WTC11 (cell line): Measurements from ENCODE around the gene SKAP1. TPM values are rescaled to one million over a fixed set of nuclear protein-coding genes. Genes with fewer than 3 reads are reported as not detected.

ENCODE experiments used
- ATAC-seq: fragments of 200-7000 bp; cut with Tn5 transposase; 2 replicates; pipeline ENCODE4 v1.10.0; 2021; ENCODE audit warnings: mild to moderate bottlenecking, moderate library complexity
- CTCF ChIA-PET: fragments of 300-600 bp; sonication (Branson Sonifier 250); formaldehyde crosslinking; loops from one replicate; lab custom pipeline; 2021; ENCODE audit warnings: antibody characterized with exemption; lab: Charles Lee
- POLR2A ChIA-PET: fragments of 350-600 bp; sonication (Branson Sonifier 250); formaldehyde crosslinking; loops from one replicate; lab custom pipeline; 2021; ENCODE audit warnings: antibody characterized with exemption; lab: Charles Lee
- DNase-seq: peaks from one replicate; pipeline ENCODE4 v3.0.0; 2021; ENCODE audit warnings: low spot score
- H3K27ac Mint-ChIP-seq: 2 replicates; pipeline ENCODE4 v1.8.0; 2021; ENCODE audit warnings: mixed read lengths
- H3K27me3 Mint-ChIP-seq: 2 replicates; pipeline ENCODE4 v1.8.0; 2021; ENCODE audit warnings: low read depth, mild to moderate bottlenecking, moderate library complexity, mixed read lengths
- H3K36me3 Mint-ChIP-seq: 2 replicates; pipeline ENCODE4 v1.8.0; 2021; ENCODE audit warnings: mixed read lengths
- H3K4me1 Mint-ChIP-seq: 2 replicates; pipeline ENCODE4 v1.8.0; 2022; ENCODE audit warnings: mixed read lengths
- H3K4me3 Mint-ChIP-seq: 2 replicates; pipeline ENCODE4 v1.8.0; 2021; ENCODE audit warnings: mild to moderate bottlenecking, moderate library complexity, mixed read lengths
- H3K9me3 Mint-ChIP-seq: 2 replicates; pipeline ENCODE4 v1.8.0; 2021; ENCODE audit warnings: mixed read lengths
- ATF1 ChIP-seq: sonication (generic); formaldehyde crosslinking; IDR thresholded peaks from 2 replicates; pipeline ENCODE4 v1.8.1; 2023; ENCODE audit warnings: mild to moderate bottlenecking, moderate library complexity, missing genetic modification reagents
- CBFB ChIP-seq: sonication (generic); formaldehyde crosslinking; IDR thresholded peaks from 2 replicates; pipeline ENCODE4 v1.8.1; 2022; ENCODE audit warnings: mild to moderate bottlenecking, low read depth, missing genetic modification reagents
- HMGA2 ChIP-seq: fragments of 250-450 bp; sonication (Bioruptor Pico); IDR thresholded peaks from 2 replicates; pipeline ENCODE4 v1.4.0; 2021; ENCODE audit warnings: mild to moderate bottlenecking, moderate library complexity
- MYBL2 ChIP-seq: sonication (generic); formaldehyde crosslinking; IDR thresholded peaks from 2 replicates; pipeline ENCODE4 v1.8.1; 2023; ENCODE audit warnings: mild to moderate bottlenecking, moderate library complexity, missing genetic modification reagents
- NR3C1 ChIP-seq: sonication (generic); formaldehyde crosslinking; conservative IDR thresholded peaks from 2 replicates; pipeline ENCODE4 v1.8.1; 2023; ENCODE audit warnings: low read depth, mild to moderate bottlenecking, missing genetic modification reagents
- SMAD3 ChIP-seq: sonication (generic); formaldehyde crosslinking; IDR thresholded peaks from 2 replicates; pipeline ENCODE4 v1.8.0; 2022; ENCODE audit warnings: missing genetic modification reagents, mild to moderate bottlenecking, borderline replicate concordance
- SOX15 ChIP-seq: fragments of 250-450 bp; sonication (Bioruptor Pico); IDR thresholded peaks from 2 replicates; pipeline ENCODE4 v1.9.0; 2021; ENCODE audit warnings: mild to moderate bottlenecking
- ZNF396 ChIP-seq: fragments of 250-450 bp; sonication (Bioruptor Pico); IDR thresholded peaks from 2 replicates; pipeline ENCODE4 v1.8.0; 2021; ENCODE audit warnings: mild to moderate bottlenecking, moderate library complexity, borderline replicate concordance
- total RNA-seq: library from RNA; stranded (reverse); gene quantifications from 3 replicates; pipeline ENCODE4 v1.2.3, GENCODE V29; 2021
- TF ChIP-seq, protein P1 (sequence below): sonication (generic); formaldehyde crosslinking; IDR thresholded peaks from 2 replicates; pipeline ENCODE4 v1.8.0; 2023; ENCODE audit warnings: mild to moderate bottlenecking, missing genetic modification reagents
- TF ChIP-seq, protein P2 (sequence below): fragments of 250-450 bp; sonication (Bioruptor Pico); IDR thresholded peaks from 2 replicates; pipeline ENCODE4 v2.1.2; 2022; ENCODE audit warnings: mild to moderate bottlenecking, moderate library complexity
- TF ChIP-seq, protein P3 (sequence below): fragments of 250-450 bp; sonication (Bioruptor Pico); IDR thresholded peaks from 2 replicates; pipeline ENCODE4 v1.9.0; 2021; ENCODE audit warnings: mild to moderate bottlenecking
- TF ChIP-seq, protein P4 (sequence below): sonication (generic); formaldehyde crosslinking; IDR thresholded peaks from 2 replicates; pipeline ENCODE4 v1.8.0; 2022; ENCODE audit warnings: mild to moderate bottlenecking, missing genetic modification reagents
- TF ChIP-seq, protein P5 (sequence below): sonication (generic); formaldehyde crosslinking; IDR thresholded peaks from 2 replicates; pipeline ENCODE4 v1.8.1; 2023; ENCODE audit warnings: mild to moderate bottlenecking, missing genetic modification reagents, moderate library complexity
- TF ChIP-seq, protein P6 (sequence below): fragments of 250-450 bp; sonication (Bioruptor Pico); IDR thresholded peaks from 2 replicates; pipeline ENCODE4 v1.9.0; 2021; ENCODE audit warnings: mild to moderate bottlenecking
- TF ChIP-seq, protein P7 (sequence below): sonication (generic); formaldehyde crosslinking; IDR thresholded peaks from 2 replicates; pipeline ENCODE4 v1.8.1; 2023; ENCODE audit warnings: mild to moderate bottlenecking, missing genetic modification reagents, borderline replicate concordance

SKAP1 gene
- total RNA-seq, 1 experiment from 2014 or later: not detected

DNA sequence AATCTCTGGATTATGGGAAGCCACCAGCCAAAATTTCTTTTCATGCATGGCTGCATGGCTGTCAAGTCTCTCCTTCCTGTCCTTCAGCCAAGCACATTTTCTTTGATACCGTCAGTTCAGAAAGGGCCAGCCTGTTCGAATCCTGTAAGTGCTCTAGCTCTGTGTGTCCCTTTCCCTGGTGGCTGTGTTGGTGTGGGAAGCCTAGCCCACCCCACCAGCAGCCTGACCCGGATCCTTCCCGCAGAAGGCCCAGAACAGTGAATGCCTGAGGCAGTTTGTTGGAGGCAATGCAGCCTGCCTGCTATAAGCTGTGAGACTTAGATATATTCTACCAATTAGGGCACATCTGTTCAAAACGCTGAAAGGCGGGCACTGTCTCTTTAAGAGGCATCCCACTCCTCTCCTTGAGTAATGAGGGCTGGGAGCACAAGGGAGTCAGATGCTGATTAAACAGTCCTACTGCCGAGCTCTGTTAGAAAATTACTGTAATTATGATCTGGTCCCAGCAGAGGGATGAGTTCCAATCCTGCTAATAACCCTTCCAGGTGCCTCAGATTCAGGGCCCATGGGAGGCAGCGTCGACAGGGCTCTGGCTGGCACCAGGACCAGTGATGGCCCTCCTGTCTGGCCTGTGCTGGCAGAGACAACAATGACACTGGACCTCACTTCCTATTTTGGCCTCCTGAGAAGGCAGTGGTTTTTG is 304.0 kb downstream of the SKAP1 start (continued):
- TF ChIP-seq, protein P1, sequence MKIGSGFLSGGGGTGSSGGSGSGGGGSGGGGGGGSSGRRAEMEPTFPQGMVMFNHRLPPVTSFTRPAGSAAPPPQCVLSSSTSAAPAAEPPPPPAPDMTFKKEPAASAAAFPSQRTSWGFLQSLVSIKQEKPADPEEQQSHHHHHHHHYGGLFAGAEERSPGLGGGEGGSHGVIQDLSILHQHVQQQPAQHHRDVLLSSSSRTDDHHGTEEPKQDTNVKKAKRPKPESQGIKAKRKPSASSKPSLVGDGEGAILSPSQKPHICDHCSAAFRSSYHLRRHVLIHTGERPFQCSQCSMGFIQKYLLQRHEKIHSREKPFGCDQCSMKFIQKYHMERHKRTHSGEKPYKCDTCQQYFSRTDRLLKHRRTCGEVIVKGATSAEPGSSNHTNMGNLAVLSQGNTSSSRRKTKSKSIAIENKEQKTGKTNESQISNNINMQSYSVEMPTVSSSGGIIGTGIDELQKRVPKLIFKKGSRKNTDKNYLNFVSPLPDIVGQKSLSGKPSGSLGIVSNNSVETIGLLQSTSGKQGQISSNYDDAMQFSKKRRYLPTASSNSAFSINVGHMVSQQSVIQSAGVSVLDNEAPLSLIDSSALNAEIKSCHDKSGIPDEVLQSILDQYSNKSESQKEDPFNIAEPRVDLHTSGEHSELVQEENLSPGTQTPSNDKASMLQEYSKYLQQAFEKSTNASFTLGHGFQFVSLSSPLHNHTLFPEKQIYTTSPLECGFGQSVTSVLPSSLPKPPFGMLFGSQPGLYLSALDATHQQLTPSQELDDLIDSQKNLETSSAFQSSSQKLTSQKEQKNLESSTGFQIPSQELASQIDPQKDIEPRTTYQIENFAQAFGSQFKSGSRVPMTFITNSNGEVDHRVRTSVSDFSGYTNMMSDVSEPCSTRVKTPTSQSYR: no peak

DNA sequence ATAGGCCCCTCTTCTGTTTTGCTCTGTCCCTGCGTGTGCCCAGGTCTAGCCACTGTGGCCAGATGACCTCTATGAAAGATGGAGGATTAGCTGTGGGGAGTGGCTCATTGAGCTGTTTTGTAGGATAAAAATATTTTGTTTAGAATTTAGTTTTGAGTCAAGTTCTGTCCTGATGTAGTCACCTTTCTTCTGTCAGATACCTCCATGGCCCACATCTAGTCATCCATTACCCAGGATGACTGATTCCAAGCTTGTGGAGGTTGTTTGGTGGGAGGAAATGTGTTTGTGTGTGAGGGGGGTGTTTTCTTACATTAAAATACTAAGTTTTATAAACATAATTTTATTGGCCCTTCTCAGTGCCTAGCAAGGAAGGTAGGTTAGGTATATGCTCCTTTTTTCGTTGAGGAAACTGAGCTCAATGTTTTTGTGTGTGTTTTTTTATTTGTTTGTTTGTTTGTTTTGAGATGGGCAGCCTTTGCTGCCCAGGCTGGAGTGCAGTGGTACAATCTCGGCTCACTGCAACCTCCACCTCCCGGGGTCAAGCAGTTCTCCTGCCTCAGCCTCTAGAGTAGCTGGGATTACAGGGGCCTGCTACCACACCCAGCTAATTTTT is 306.1 kb downstream of the SKAP1 start:
- no peak for DNase-seq
- H3K4me3 Mint-ChIP-seq: no peak overlapping the region
- no peak for ATAC-seq
- TF ChIP-seq MYBL2 (CRISPR knock-in tag) (no peak), ATF1 (no peak), CBFB (no peak), SMAD3 (CRISPR knock-in tag) (no peak), HMGA2 (no peak), NR3C1 (CRISPR knock-in tag) (no peak), SOX15 (CRISPR knock-in tag) (no peak), ZNF396 (no peak)
- TF ChIP-seq, protein P2, sequence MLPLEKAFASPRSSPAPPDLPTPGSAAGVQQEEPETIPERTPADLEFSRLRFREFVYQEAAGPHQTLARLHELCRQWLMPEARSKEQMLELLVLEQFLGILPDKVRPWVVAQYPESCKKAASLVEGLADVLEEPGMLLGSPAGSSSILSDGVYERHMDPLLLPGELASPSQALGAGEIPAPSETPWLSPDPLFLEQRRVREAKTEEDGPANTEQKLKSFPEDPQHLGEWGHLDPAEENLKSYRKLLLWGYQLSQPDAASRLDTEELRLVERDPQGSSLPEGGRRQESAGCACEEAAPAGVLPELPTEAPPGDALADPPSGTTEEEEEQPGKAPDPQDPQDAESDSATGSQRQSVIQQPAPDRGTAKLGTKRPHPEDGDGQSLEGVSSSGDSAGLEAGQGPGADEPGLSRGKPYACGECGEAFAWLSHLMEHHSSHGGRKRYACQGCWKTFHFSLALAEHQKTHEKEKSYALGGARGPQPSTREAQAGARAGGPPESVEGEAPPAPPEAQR (CRISPR knock-in tag): no peak
- TF ChIP-seq, protein P3, sequence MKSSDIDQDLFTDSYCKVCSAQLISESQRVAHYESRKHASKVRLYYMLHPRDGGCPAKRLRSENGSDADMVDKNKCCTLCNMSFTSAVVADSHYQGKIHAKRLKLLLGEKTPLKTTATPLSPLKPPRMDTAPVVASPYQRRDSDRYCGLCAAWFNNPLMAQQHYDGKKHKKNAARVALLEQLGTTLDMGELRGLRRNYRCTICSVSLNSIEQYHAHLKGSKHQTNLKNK (CRISPR knock-in tag): no peak
- TF ChIP-seq, protein P4, sequence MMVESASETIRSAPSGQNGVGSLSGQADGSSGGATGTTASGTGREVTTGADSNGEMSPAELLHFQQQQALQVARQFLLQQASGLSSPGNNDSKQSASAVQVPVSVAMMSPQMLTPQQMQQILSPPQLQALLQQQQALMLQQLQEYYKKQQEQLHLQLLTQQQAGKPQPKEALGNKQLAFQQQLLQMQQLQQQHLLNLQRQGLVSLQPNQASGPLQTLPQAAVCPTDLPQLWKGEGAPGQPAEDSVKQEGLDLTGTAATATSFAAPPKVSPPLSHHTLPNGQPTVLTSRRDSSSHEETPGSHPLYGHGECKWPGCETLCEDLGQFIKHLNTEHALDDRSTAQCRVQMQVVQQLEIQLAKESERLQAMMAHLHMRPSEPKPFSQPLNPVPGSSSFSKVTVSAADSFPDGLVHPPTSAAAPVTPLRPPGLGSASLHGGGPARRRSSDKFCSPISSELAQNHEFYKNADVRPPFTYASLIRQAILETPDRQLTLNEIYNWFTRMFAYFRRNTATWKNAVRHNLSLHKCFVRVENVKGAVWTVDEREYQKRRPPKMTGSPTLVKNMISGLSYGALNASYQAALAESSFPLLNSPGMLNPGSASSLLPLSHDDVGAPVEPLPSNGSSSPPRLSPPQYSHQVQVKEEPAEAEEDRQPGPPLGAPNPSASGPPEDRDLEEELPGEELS: no peak
- TF ChIP-seq, protein P1: no peak
- TF ChIP-seq, protein P5, sequence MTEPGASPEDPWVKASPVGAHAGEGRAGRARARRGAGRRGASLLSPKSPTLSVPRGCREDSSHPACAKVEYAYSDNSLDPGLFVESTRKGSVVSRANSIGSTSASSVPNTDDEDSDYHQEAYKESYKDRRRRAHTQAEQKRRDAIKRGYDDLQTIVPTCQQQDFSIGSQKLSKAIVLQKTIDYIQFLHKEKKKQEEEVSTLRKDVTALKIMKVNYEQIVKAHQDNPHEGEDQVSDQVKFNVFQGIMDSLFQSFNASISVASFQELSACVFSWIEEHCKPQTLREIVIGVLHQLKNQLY: no peak
- TF ChIP-seq, protein P6, sequence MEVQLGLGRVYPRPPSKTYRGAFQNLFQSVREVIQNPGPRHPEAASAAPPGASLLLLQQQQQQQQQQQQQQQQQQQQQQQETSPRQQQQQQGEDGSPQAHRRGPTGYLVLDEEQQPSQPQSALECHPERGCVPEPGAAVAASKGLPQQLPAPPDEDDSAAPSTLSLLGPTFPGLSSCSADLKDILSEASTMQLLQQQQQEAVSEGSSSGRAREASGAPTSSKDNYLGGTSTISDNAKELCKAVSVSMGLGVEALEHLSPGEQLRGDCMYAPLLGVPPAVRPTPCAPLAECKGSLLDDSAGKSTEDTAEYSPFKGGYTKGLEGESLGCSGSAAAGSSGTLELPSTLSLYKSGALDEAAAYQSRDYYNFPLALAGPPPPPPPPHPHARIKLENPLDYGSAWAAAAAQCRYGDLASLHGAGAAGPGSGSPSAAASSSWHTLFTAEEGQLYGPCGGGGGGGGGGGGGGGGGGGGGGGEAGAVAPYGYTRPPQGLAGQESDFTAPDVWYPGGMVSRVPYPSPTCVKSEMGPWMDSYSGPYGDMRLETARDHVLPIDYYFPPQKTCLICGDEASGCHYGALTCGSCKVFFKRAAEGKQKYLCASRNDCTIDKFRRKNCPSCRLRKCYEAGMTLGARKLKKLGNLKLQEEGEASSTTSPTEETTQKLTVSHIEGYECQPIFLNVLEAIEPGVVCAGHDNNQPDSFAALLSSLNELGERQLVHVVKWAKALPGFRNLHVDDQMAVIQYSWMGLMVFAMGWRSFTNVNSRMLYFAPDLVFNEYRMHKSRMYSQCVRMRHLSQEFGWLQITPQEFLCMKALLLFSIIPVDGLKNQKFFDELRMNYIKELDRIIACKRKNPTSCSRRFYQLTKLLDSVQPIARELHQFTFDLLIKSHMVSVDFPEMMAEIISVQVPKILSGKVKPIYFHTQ: no peak
- TF ChIP-seq, protein P7, sequence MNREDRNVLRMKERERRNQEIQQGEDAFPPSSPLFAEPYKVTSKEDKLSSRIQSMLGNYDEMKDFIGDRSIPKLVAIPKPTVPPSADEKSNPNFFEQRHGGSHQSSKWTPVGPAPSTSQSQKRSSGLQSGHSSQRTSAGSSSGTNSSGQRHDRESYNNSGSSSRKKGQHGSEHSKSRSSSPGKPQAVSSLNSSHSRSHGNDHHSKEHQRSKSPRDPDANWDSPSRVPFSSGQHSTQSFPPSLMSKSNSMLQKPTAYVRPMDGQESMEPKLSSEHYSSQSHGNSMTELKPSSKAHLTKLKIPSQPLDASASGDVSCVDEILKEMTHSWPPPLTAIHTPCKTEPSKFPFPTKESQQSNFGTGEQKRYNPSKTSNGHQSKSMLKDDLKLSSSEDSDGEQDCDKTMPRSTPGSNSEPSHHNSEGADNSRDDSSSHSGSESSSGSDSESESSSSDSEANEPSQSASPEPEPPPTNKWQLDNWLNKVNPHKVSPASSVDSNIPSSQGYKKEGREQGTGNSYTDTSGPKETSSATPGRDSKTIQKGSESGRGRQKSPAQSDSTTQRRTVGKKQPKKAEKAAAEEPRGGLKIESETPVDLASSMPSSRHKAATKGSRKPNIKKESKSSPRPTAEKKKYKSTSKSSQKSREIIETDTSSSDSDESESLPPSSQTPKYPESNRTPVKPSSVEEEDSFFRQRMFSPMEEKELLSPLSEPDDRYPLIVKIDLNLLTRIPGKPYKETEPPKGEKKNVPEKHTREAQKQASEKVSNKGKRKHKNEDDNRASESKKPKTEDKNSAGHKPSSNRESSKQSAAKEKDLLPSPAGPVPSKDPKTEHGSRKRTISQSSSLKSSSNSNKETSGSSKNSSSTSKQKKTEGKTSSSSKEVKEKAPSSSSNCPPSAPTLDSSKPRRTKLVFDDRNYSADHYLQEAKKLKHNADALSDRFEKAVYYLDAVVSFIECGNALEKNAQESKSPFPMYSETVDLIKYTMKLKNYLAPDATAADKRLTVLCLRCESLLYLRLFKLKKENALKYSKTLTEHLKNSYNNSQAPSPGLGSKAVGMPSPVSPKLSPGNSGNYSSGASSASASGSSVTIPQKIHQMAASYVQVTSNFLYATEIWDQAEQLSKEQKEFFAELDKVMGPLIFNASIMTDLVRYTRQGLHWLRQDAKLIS (CRISPR knock-in tag): no peak
- POLR2A ChIA-PET: interaction anchor here (0.7 kb wide), 1 partner anchor 76 kb away, joined by 3 read pairs; the partner anchor contains the start of gene NFE2L1
- H3K4me1 Mint-ChIP-seq: peaks cover 2% of the 10 kb centered on the region; the same call in 1 of the 2 replicates
- no peaks in the 10 kb centered on the region for H3K27me3 Mint-ChIP-seq
- H3K27ac Mint-ChIP-seq: no peak overlapping the region
- H3K9me3 Mint-ChIP-seq: no peaks in the 10 kb centered on the region
- H3K36me3 Mint-ChIP-seq: peaks cover 30% of the 10 kb centered on the region
- CTCF ChIA-PET: interaction anchor here (0.9 to 1.4 kb wide), 7 partner anchors 12 to 99 kb away, joined by 3 to 8 read pairs (median 5); no protein-coding TSS in a partner anchor
